ENCODE results near the gene SPON1. TPM values are rescaled to one million over a fixed set of nuclear protein-coding genes. Genes with fewer than 3 reads are reported as not detected.

SPON1 gene
- total and polyA plus RNA-seq, 10 of the 15 experiments (the other 5 are each of a cell fraction or from before 2014, with no cell fraction given): 0.13 to 1.1 (median 0.18) TPM; not detected in 5

GRCh38 chr11:14242733-14243132 is 280.2 kb downstream of the SPON1 start:
- ATAC-seq (no peak), FAIRE-seq (no peak), DNase-seq (ENCODE audit: low read depth, low spot score) (no peak)
- ChIA-PET SMC1A (ENCODE audit: uncharacterized antibody, unreplicated experiment) (no interaction called here), CTCF (no interaction called here), RAD21 (ENCODE audit: unreplicated experiment) (no interaction called here), POLR2A (no interaction called here)
- Histone ChIP-seq H3K4me1 (ENCODE audit: control insufficient read depth, insufficient read depth, low read length) (peaks cover 5% of the 10 kb centered on the region; the same call in 1 of the 2 replicates), H3K79me2 (ENCODE audit: control insufficient read depth, insufficient read depth, low read length) (no peaks in the 10 kb centered on the region), H3K27me3 (replicated peaks in 1 of 2; ENCODE audit: control insufficient read depth in 2 of 2, insufficient read depth in 2 of 2, low read length in 1 of 2) (no peaks in the 10 kb centered on the region), H2AFZ (ENCODE audit: control insufficient read depth, low read depth, low read length) (no peak overlapping the region), H3K9ac (ENCODE audit: control insufficient read depth, insufficient read depth, low read length) (no peak overlapping the region), H3K36me3 (ENCODE audit: control insufficient read depth in 2 of 2, insufficient read depth in 2 of 2, low read length in 1 of 2) (no peaks in the 10 kb centered on the region), H3K4me2 (ENCODE audit: control insufficient read depth, insufficient read depth) (no peak overlapping the region), H4K20me1 (ENCODE audit: control insufficient read depth, insufficient read depth) (no peaks in the 10 kb centered on the region), H3K9me3 (replicated peaks; ENCODE audit: control insufficient read depth, insufficient read depth, low read length) (no peaks in the 10 kb centered on the region), H3K27ac (ENCODE audit: control insufficient read depth, insufficient read depth) (no peak overlapping the region), H3K4me3 (no peak overlapping the region)
- intact Hi-C loops (cut with micrococcal nuclease; ENCODE audit: unreplicated experiment): loop anchor here (10.0 kb wide), 1 partner anchor 758 kb away; no protein-coding TSS in a partner anchor
- WGBS (ENCODE audit: insufficient coverage, insufficient replicate concordance, low lambda C conversion rate, missing lambda C conversion rate): 11% methylated on average over 4 of the region's 4 CpGs
- in situ Hi-C loops (cut with MboI): no loop called here
- no TSS peak for BruUV-seq (replicated peaks)
- TF ChIP-seq FOS (IDR thresholded peaks at IDR 0.05; ENCODE audit: borderline replicate concordance, extremely low read depth, insufficient read length) (no peak), RUNX3 (IDR thresholded peaks at IDR 0.05; ENCODE audit: low read length) (no peak), NRF1 (conservative IDR thresholded peaks at IDR 0.05; ENCODE audit: low read depth, low read length) (no peak), TCF7 (IDR thresholded peaks at IDR 0.05; ENCODE audit: borderline replicate concordance) (no peak), MTA3 (IDR thresholded peaks at IDR 0.05; ENCODE audit: borderline replicate concordance, low read length) (no peak), HDGF (IDR thresholded peaks at IDR 0.05) (no peak), CTCF (IDR thresholded peaks at IDR 0.05 in 2 of 3, conservative IDR thresholded peaks at IDR 0.05 in 1 of 3; ENCODE audit: control insufficient read depth in 2 of 3, extremely low read depth in 1 of 3, insufficient read depth in 1 of 3, low read depth in 3 of 3, low read length in 3 of 3) (no peak), KAT2A (conservative IDR thresholded peaks at IDR 0.05; ENCODE audit: control insufficient read depth, low read depth, low read length) (no peak), EED (IDR thresholded peaks at IDR 0.05; ENCODE audit: low read depth) (no peak), NR2C2 (IDR thresholded peaks at IDR 0.05; ENCODE audit: borderline replicate concordance, control insufficient read depth, insufficient read length, low read depth) (no peak), STAT3 (IDR thresholded peaks at IDR 0.05; ENCODE audit: low read depth, low read length) (no peak), SKIL (IDR thresholded peaks at IDR 0.05; ENCODE audit: low read depth, poor library complexity, severe bottlenecking) (no peak), BACH1 (IDR thresholded peaks at IDR 0.05; ENCODE audit: borderline replicate concordance) (no peak), MYC (IDR thresholded peaks at IDR 0.05; ENCODE audit: insufficient read depth, insufficient read length, insufficient replicate concordance, low read length, severe bottlenecking) (no peak)
- TF ChIP-seq, protein P1, sequence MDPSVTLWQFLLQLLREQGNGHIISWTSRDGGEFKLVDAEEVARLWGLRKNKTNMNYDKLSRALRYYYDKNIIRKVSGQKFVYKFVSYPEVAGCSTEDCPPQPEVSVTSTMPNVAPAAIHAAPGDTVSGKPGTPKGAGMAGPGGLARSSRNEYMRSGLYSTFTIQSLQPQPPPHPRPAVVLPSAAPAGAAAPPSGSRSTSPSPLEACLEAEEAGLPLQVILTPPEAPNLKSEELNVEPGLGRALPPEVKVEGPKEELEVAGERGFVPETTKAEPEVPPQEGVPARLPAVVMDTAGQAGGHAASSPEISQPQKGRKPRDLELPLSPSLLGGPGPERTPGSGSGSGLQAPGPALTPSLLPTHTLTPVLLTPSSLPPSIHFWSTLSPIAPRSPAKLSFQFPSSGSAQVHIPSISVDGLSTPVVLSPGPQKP (IDR thresholded peaks at IDR 0.05; ENCODE audit: low read depth, low read length): no peak
- TF ChIP-seq, protein P2, sequence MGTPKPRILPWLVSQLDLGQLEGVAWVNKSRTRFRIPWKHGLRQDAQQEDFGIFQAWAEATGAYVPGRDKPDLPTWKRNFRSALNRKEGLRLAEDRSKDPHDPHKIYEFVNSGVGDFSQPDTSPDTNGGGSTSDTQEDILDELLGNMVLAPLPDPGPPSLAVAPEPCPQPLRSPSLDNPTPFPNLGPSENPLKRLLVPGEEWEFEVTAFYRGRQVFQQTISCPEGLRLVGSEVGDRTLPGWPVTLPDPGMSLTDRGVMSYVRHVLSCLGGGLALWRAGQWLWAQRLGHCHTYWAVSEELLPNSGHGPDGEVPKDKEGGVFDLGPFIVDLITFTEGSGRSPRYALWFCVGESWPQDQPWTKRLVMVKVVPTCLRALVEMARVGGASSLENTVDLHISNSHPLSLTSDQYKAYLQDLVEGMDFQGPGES (IDR thresholded peaks at IDR 0.05): no peak
